ENCODE data around the gene ENO3. TPM values are rescaled to one million over a fixed set of nuclear protein-coding genes. Genes with fewer than 3 reads are reported as not detected.
A peak's percentile ranks its signal among the peaks of the same experiment; 100 is the strongest.

The ENO3 gene
- total RNA-seq, 1 donor from 2014 or later: 7.0 TPM

DNA sequence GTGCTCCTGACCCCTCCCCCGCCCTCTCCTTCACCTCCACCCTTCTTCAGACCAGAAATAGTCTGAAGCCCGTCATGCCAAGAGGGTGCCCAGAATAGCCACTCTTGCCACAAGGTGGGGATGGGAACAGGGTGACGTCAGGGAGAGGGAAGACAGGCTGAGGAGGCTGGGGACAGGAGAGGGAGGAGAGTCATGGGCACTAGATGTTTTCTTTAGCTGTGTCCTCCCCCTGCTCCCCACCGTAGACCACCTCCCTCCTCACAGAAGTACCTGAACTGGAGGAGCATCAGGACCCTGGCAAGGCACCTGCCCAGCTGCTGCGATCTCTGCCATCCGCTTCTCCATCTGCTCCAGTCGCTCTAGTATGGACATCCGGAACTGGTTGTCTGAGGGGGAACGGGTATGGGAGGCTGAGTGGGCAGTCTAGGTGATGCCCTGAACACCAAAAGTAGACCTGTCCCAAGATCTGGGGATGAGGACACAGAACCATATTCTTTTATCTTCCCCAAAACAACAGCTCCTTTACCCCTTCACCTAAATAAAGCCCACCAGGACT is 23.3 kb downstream of the ENO3 start:
- no peak for DNase-seq

DNA sequence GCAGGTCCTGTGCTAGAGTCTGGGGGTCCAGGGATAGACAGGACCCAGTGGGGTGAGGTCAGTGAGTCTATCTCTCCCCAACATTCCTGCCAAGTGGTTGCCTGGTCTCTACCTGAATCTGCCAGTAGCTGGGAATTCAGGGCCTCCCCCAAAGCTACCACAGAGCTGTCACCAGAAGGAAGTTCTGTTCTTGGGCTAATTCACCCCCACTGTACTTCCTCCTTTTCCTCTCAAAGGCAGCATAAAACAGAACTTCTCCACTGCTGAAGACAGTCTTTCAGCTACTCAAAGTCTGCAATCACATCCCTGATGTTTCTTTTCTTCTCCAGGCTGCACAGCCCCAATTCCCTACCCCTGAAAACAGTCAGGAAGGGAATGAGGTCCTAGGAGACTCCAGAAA is 27.8 kb downstream of the ENO3 start:
- DNase-seq: no peak

- peak; percentile 77 for DNase-seq
These were observed 29.8 kb downstream of the ENO3 start for GRCh38 chr17:4980644-4981216.

DNA sequence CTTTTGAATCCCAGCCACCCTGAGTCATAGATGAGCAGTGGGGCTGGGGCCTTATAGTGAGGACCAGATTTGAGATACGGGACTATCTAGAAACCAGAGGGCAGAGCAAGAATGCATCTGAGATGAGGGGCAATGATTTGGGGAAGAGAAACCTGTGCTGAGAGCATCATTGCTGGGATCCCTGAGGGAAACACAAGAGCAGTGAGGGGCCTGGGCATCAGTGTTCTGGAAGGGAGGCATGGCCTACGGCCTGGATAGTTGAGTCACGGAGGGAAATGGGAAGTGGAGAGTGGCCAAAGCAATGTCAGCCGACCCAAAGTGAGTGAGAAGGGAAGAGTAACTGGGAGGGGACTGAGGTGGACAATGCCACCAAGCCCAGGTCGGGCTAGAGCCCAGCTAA is 31.4 kb downstream of the ENO3 start:
- no peak for DNase-seq

DNA sequence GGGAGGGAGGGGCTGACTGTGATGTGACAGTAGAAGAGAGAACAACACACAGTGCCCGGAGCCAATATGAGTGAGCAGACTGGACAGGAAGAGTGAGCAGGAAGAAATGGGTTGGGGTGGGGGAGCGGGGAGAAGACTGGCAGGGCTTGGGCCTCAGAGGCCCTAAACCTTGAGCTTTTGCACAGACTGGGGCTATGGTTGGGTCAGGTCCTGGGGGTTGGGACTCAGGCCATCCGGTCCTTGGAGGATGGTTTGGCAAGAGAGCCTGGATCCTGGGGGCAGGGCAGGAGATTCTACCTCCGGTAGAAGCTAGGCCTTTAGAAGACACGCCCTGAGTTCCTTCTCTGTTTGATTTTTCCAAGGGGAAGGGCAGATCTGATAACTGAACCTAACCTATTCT is 35.5 kb downstream of the ENO3 start:
- DNase-seq: peak; percentile 64

DNA sequence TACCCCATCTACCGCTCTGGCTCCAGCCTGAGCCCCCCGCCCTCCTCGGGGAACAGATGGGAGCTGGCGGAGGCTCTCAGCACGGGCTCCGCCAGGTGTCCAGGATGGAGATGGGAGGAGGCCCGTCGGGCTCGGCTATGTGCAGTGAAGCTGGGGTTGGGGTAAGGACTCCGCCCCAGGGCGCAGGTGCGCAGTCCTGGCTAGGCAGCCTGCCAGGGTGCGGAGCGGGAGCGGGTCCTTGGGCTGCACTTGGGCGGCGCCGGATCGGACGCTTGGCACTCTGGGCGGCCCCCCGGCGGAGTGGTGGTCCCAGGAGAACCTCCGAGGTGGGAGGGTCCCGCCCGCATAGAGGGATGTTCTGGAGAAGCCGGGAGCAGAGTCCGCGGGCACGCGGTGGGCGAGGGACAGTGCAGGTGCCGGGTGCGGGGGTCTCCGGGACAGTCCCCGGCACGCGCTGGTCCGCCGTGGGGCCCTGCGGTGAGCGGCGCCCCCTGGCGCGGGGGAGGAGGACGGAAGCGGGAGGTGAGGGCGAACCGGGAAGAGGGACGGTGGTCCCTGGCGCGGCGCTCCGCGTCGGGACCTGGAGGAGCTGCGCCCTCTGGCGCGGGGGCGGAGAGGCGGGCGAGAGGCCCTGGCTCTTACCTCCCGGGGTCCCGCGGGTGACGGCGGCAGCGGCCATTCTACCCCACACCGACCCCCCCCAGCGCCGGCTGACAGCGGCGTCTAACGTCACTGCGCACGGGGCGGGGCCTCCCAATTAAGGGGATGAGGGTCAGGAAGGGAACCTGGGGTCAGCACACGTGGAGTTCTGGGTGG is 36.2 kb downstream of the ENO3 start, which contains the start of gene CAMTA2:
TSS of gene CAMTA2 (minus strand) at position 725 of the 816 bp plus-strand sequence. CDS start 1,453 bp downstream, outside the sequence.
- DNase-seq: peak; percentile 81

DNA sequence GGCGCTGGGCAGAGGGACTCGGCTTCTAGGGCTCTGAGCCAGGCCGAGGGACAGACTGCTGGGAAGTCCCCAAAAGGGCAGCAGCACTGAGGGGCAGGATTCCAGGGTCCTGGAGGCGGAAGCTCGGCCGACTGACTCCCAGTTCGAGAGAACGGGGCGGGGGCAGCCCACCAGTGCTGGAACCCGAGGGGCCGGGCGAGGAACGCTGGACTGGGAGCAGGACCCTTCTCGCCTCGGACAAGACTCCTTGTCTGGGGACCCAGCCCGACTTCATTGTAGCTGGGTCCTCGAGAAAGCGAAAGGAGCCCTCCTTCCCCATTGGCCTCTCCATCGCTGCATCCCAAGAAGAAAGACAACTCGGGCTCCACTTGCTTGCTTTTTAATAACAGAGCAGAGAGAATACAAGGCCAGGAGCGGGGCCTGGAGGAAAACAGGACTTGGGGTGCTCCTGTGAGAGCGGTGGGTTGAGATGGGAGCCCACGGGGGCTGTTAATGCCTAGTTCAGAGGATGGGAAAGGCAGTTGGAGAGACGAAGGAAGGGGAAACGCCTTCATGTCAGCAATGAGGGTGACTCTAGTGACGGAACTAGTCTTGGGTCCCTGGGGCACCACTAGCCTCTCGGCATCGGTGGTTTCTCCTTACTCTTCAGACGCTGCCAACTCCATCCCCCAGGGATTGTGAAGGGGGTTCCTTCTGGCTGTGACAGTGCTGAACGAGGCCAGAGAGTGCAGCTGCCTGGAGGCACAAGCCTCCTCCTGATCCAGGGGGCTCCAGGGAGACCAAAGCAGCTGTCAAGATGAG is 37.0 kb downstream of the ENO3 start:
- DNase-seq: peak; percentile 22

GRCh38 chr17:4994081-4994595 is 43.2 kb downstream of the ENO3 start:
- no peak for DNase-seq

DNA sequence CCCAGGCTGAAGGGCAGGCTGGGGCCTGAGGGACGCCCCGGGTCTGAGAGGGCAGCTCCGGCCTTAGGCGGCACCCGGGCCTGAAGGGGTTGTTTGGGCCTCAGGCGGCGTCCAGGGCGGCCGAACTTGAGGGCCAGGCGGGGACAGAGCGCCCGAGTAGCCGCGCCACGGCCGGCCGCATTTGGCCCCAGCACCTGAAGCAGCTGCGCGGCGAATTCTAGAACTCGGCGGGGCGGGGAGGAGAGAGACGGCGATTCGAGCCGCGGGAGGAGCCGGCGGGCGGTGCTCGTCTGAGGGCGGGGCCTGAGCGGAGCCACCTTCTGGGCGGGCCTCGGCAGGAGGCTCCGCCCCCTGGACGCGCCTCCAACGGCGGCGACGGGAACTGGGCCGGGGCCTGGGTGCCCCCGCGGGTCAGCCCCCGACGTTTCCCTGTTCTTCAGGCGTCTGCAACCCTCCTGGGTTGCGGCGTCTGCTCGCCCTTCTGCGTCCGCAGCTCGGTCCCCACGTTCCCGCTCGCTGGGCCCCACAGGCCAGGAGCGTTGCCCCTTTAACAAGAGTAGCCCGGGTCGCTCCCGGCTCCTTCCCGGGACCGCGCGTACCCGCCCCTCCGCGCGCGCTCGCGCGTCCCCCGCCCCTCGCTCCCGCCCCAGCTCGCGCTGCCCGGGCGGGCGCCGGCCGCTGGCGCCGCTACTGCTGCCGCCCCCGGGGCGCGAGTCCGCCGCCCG is 46.5 kb downstream of the ENO3 start, which contains the start of the genes INCA1 and KIF1C:
TSS of gene INCA1 (minus strand) at position 221 of the 725 bp plus-strand sequence. CDS start 3,085 bp downstream, outside the sequence.
TSS of gene KIF1C (plus strand) at position 649 of the 725 bp plus-strand sequence. CDS start 2,297 bp downstream, outside the sequence.
- DNase-seq: peak; percentile 92

DNA sequence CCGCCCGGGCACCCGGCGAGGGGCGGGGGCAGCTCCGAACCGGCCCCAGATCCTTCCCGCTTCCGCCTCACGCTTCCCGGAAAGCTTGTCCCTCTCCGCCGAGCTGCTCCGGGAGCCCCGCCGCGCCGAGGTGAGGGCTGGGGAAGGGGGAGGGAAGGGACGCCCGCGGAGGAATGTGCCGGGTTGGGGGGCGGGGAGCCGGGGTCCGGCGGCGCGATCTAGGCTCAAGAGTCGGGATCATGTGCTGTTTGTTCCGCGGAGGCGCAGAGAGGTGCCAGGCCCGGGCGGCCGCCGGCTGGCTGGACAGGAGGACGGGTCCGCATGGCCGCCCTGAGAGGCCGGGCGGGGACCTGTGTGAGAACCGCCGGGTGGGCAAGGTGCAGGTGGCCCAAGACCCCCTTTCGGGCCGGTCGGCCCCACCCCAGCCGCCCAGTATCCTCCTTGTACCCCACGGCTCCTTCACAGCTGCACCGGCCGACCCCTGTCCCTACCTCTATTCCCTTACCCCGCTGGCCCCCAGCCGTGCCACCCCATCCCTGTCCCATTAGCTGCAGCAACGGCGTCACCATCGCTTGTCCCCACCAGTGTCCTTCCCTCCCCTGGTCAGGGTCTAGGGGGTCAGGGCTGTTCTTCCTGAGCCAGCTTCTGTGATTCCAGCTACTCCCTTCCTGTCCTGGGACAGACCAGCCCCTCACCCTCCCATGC is 47.3 kb downstream of the ENO3 start:
- peak; percentile 50 for DNase-seq

GRCh38 chr17:4998732-4999429 is 48.0 kb downstream of the ENO3 start:
- DNase-seq: peak; percentile 15

DNA sequence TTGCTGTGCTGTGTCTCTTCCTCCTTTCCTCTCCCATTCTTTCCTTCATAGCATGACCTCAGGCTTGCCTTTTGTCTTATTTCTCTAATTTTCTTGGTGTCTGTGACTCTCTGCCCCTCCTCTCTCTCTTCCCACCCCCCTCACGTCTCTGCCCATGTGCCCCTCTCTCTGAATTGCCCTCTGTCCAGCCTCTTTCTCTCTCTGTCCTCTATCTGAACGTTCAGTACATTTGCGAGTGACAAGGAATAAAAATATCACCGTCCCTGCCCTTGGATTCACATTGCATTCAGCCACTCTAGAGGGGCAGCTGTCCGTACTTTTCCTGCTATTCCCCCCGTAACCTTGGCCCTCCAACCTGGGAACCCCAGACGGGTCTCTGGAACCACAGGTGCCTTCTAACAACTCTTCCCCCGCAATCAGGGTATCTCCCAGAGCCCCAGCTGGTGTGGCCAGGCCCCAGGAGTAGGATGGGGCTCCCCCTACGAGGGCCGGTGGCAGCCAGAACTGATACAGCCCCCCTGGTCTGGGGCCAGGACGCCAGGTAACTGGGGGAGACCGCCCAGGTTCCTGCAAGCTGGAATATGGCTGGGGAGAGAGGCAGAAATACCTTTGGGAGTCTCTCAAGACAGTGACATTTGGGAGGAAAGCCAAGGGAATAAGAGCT is 48.6 kb downstream of the ENO3 start:
- DNase-seq: no peak

- no peak for DNase-seq
These were observed 49.3 kb downstream of the ENO3 start for GRCh38 chr17:5000237-5000639.

DNA sequence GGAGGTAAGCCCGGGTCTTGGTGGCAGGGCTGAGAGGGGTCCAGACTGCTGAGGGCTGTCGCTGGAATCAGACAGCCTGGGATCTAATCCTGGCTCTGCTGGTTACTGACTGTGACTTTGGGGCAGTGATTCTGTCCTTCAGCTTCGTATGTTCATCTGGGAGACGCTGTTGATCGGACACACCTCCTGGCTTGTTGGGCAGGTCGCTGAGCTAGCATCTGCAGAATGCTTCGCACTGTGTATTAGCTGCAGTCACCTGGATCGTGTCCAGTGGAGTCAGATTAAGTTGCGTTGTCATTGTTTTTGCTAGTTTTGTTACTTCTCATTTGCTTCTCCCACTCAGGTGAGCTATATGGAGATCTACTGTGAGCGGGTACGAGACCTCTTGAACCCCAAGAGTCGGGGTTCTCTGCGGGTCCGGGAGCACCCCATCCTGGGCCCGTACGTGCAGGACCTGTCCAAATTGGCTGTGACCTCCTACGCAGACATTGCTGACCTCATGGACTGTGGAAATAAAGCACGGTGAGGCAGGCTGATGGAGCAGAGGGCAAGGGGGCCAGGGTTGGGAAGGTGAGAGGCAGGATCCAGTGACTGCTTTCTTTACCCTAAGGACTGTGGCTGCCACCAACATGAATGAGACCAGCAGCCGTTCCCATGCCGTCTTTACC is 51.3 kb downstream of the ENO3 start:
- no peak for DNase-seq

- no peak for DNase-seq
These were observed 52.4 kb downstream of the ENO3 start for GRCh38 chr17:5003214-5003867.
